NB4 (cell line): ENCODE measurements around the gene NWD2.

ENCODE experiments used
- DNase-seq: peaks from one replicate; pipeline ENCODE4 v3.0.0; 2010; ENCODE audit warnings: low read depth
- H3K4me3 ChIP-seq: one replicate; pipeline ENCODE4 v1.5.1; 2011; ENCODE audit warnings: mild to moderate bottlenecking, low read depth, low read length, moderate library complexity
- CTCF ChIP-seq: IDR thresholded peaks from one replicate; pipeline ENCODE4 v1.5.1; 2012; ENCODE audit warnings: low read depth, low read length
- MYC ChIP-seq: IDR thresholded peaks from 2 replicates; pipeline ENCODE4 v1.6.1; 2011; ENCODE audit warnings: low read depth, low read length
- POLR2A ChIP-seq: IDR thresholded peaks from 2 replicates; pipeline ENCODE4 v1.6.1; 2011; ENCODE audit warnings: mild to moderate bottlenecking; ENCODE audit not compliant: insufficient read length; ENCODE audit errors: extremely low read depth
- TF ChIP-seq, protein P1 (sequence below): IDR thresholded peaks from 2 replicates; pipeline ENCODE4 v1.6.1; 2011; ENCODE audit warnings: low read depth, low read length

The NWD2 gene

GRCh38 chr4:37425857-37426256 is 181.3 kb downstream of the NWD2 start:
- no peak for DNase-seq
- TF ChIP-seq MYC (no peak), POLR2A (no peak), CTCF (no peak)
- TF ChIP-seq, protein P1, sequence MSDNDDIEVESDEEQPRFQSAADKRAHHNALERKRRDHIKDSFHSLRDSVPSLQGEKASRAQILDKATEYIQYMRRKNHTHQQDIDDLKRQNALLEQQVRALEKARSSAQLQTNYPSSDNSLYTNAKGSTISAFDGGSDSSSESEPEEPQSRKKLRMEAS = no peak
- H3K4me3 ChIP-seq = no peak overlapping the region

DNA sequence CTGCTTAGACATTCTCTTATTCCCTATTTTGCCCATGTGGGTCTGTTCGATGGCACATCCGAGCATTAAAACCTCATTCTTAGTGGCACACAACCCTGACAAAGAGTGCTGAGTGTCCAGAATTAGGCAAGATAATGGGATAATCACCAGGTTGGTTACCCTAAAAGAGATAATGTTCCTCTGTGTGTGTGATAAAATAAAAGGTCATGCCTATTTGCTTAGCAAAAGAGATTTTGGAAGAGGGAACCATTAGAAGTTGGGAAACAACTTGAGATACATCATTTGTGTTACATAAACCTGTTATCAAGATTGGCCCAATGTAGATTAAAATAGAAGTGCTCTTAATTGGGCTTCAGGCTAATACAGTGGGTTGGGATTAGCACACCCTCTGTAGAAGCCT is 182.7 kb downstream of the NWD2 start:
- DNase-seq = no peak
- TF ChIP-seq MYC (no peak), CTCF (no peak), POLR2A (no peak)
- TF ChIP-seq, protein P1 = no peak
- no peak overlapping the region for H3K4me3 ChIP-seq

DNA sequence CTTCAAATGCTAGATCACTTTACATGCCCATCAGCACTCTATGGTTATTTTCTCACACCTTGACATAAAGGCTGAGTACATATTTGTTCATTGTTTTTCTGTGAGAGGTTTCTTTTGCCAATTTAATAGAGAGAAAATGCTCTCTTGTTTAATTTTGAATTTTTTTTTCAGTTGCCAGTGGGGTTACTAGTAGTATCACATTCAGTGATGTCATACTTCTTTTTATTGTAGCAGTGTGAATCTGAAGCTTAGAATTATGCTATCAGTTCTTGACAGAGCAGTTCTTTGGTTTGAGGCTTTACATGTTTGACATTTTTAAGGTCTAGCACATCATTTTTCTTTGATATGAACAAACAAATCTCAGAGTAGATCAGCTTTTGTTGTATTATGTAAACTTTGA is 185.4 kb downstream of the NWD2 start:
- H3K4me3 ChIP-seq = no peak overlapping the region
- TF ChIP-seq POLR2A (no peak), CTCF (no peak), MYC (no peak)
- TF ChIP-seq, protein P1 = no peak
- no peak for DNase-seq

DNA sequence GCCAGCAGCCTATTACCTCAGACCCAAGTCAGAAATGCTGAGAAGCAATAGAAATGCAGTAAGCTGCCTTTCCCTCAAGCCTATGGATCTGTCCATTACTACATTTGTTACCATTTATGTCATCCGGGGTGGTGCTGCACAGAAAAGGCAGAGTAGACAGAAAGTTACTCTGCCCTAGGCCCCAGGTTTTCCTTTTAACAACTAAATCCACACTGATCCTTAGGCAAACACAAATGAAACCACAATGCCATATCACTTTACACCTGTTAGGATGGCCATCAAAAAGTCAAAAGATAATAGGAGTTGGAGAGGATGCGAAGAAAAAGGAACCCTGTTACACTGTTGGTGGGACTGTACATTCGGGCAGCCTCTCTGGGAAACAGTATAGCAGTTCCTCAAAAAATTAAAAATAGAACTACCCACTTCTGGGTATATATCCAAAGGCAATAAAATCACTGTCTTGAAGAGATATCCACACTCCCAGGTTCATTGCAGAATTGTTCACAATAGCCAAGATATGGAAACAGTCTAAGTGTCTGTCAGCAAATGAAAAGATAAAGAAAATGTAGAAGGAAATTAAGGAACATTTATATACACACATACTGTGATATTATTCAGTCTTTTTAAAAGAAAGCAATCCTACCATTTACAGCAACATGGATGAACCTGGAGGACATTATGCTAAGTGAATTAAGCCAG is 186.3 kb downstream of the NWD2 start:
- no peak overlapping the region for H3K4me3 ChIP-seq
- DNase-seq = no peak
- no peak for TF ChIP-seq CTCF
- no peak for TF ChIP-seq MYC
- TF ChIP-seq, protein P1 = no peak
- no peak for TF ChIP-seq POLR2A

GRCh38 chr4:37431417-37431743 is 186.8 kb downstream of the NWD2 start:
- no peak overlapping the region for H3K4me3 ChIP-seq

GRCh38 chr4:37434469-37434868 is 189.9 kb downstream of the NWD2 start:
- no peak for DNase-seq
- no peak overlapping the region for H3K4me3 ChIP-seq
- TF ChIP-seq, protein P1 = no peak
- TF ChIP-seq CTCF = no peak
- no peak for TF ChIP-seq POLR2A
- TF ChIP-seq MYC = no peak

More at GRCh38 chr4:37431417-37431743, 186.8 kb downstream of the NWD2 start:
- TF ChIP-seq POLR2A = no peak
- TF ChIP-seq, protein P1 = no peak
- no peak for DNase-seq
